CD4-positive, CD25-positive, alpha-beta regulatory T cell (primary cell): ENCODE measurements around the gene ALPK1. TPM values are rescaled to one million over a fixed set of nuclear protein-coding genes. Genes with fewer than 3 reads are reported as not detected.
"Not testable (repeated sequence)": the region's sequence is repeated elsewhere in the genome, so short reads cannot be mapped to it uniquely, and the experiment has no call there.

Source experiments
- ATAC-seq, 2 donors: fragments of 150-1000 bp; cut with Tn5 transposase; one replicate each; pipeline ENCODE4 v1.10.0; 2021; ENCODE audit warnings: low read depth in 2 of 2, moderate number of reproducible peaks in 2 of 2, moderate library complexity in 1 of 2
- DNase-seq, 3 donors: peaks; one replicate each; pipeline versions ENCODE4 v3.0.0 to v3.0.0-alpha.2; 2012 to 2022; ENCODE audit warnings: mixed read lengths in 1 of 3
- H3K27ac ChIP-seq: one replicate; pipeline ENCODE4 v1.7.0; 2013; ENCODE audit warnings: mild to moderate bottlenecking, low read length; ENCODE audit not compliant: insufficient read depth, poor library complexity, severe bottlenecking
- H3K27me3 ChIP-seq: one replicate; pipeline ENCODE4 v1.7.0; 2013; ENCODE audit warnings: low read length; ENCODE audit not compliant: control insufficient read depth, insufficient read depth
- H3K36me3 ChIP-seq: one replicate; pipeline ENCODE4 v1.7.0; 2013; ENCODE audit warnings: mild to moderate bottlenecking, low read length, moderate library complexity; ENCODE audit not compliant: control insufficient read depth, insufficient read depth
- H3K4me1 ChIP-seq: 2 replicates; pipeline ENCODE4 v1.7.0; 2013; ENCODE audit warnings: mild to moderate bottlenecking, low read length; ENCODE audit not compliant: insufficient read depth, control insufficient read depth, poor library complexity, severe bottlenecking
- H3K4me3 ChIP-seq: one replicate; pipeline ENCODE4 v1.7.0; 2013; ENCODE audit warnings: low read depth, mild to moderate bottlenecking, low read length, moderate library complexity
- H3K9me3 ChIP-seq, 2 experiments: 1 replicate in 1 of 2; 2 replicates in 1 of 2; pipeline ENCODE4 v1.7.0; 2013; ENCODE audit warnings: low read length in 2 of 2, mild to moderate bottlenecking in 1 of 2, moderate library complexity in 1 of 2; ENCODE audit not compliant: control insufficient read depth in 2 of 2
- H3K27ac Mint-ChIP-seq, 3 donors: one replicate each; pipeline ENCODE4 v1.8.0; 2020 to 2022; ENCODE audit warnings: mild to moderate bottlenecking in 3 of 3, mixed read lengths in 3 of 3, moderate library complexity in 2 of 3
- H3K27me3 Mint-ChIP-seq: one replicate; pipeline ENCODE4 v1.8.0; 2022; ENCODE audit warnings: mild to moderate bottlenecking, mixed read lengths
- H3K36me3 Mint-ChIP-seq: one replicate; pipeline ENCODE4 v1.8.0; 2020; ENCODE audit warnings: mixed read lengths
- H3K4me1 Mint-ChIP-seq, 4 donors: one replicate each; pipeline ENCODE4 v1.8.0; 2020 to 2022; ENCODE audit warnings: mixed read lengths in 4 of 4, mild to moderate bottlenecking in 1 of 4
- H3K4me3 Mint-ChIP-seq, 4 donors: one replicate each; pipeline ENCODE4 v1.8.0; 2020 to 2022; ENCODE audit warnings: mild to moderate bottlenecking in 4 of 4, mixed read lengths in 4 of 4, moderate library complexity in 3 of 4
- H3K9me3 Mint-ChIP-seq, 7 donors: one replicate each; pipeline ENCODE4 v1.8.0; 2020 to 2022; ENCODE audit warnings: mixed read lengths in 7 of 7, mild to moderate bottlenecking in 3 of 7, moderate library complexity in 2 of 7
- polyA plus RNA-seq, 4 donors: library from polyadenylated mRNA; unstranded; fragments of 300-500 nt; fragmentation: Illumina TruSeq; gene quantifications; one replicate each; pipeline ENCODE4 v1.2.3, GENCODE V29; 2021
- total RNA-seq: library from RNA; stranded (reverse); gene quantifications from one replicate; pipeline ENCODE4 v1.2.3, GENCODE V29; 2022

The ALPK1 gene
- total and polyA plus RNA-seq, 5 donors from 2014 or later: 0.23 to 6.2 (median 1.1) TPM

DNA sequence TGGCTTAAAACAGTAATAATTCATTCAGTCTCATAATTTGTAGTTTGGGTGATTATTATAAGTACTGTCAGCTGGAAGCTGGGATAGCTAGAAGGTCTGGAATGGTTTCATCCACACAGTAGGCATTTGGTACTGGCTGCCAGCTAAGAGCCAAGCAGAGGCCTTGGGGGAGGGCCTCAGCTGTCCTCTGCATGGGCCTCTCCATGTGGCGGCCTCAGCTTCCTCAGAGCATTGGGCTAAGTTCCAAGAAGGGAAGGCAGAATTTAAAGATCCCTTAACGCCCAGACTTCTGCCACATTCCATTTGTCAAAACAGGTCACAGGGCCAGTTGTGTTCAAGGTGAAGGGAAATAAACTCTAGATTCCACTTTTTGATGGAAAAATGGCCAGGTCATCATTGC, 125.5 kb downstream of the ALPK1 start:
- no peak for ATAC-seq
- H3K4me1 ChIP-seq: no peaks in the 10 kb centered on the region
- H3K4me3 Mint-ChIP-seq: no peak overlapping the region
- no peak overlapping the region for H3K27ac ChIP-seq
- DNase-seq: no peak
- H3K36me3 Mint-ChIP-seq: no peaks in the 10 kb centered on the region
- H3K27me3 Mint-ChIP-seq: peaks cover 5% of the 10 kb centered on the region
- H3K9me3 Mint-ChIP-seq: no peaks in the 10 kb centered on the region
- H3K36me3 ChIP-seq: no peaks in the 10 kb centered on the region
- H3K27ac Mint-ChIP-seq: no peak overlapping the region
- H3K4me3 ChIP-seq: no peak overlapping the region
- no peaks in the 10 kb centered on the region for H3K4me1 Mint-ChIP-seq
- no peaks in the 10 kb centered on the region for H3K9me3 ChIP-seq
- no peaks in the 10 kb centered on the region for H3K27me3 ChIP-seq

DNA sequence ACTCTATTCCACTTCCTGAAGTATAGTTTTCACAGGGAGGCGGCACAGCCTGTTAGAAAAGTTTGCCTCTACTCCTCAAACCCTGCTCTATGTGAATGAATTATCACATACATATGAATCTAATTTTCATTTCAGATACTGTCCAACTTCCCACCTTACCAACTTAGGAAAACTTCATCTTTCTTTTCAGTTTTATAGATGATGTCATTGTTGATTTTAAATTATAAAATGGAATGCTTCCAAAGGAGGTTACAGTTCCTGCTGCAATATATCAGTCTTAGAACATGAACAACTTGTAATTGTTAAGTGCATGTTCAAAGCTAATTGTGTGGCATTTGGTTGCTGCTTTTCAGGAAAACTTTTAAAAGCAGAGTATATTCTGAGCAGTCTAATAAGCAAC, 126.4 kb downstream of the ALPK1 start:
- no peak overlapping the region for H3K4me3 Mint-ChIP-seq
- H3K27ac Mint-ChIP-seq: no peak overlapping the region
- Histone ChIP-seq H3K4me3 (no peak overlapping the region), H3K27me3 (no peaks in the 10 kb centered on the region), H3K9me3 (no peaks in the 10 kb centered on the region), H3K27ac (no peak overlapping the region), H3K36me3 (no peaks in the 10 kb centered on the region), H3K4me1 (no peaks in the 10 kb centered on the region)
- peaks cover 5% of the 10 kb centered on the region for H3K27me3 Mint-ChIP-seq
- no peaks in the 10 kb centered on the region for H3K9me3 Mint-ChIP-seq
- DNase-seq: no peak
- H3K4me1 Mint-ChIP-seq: no peaks in the 10 kb centered on the region
- no peak for ATAC-seq
- H3K36me3 Mint-ChIP-seq: no peaks in the 10 kb centered on the region

DNA sequence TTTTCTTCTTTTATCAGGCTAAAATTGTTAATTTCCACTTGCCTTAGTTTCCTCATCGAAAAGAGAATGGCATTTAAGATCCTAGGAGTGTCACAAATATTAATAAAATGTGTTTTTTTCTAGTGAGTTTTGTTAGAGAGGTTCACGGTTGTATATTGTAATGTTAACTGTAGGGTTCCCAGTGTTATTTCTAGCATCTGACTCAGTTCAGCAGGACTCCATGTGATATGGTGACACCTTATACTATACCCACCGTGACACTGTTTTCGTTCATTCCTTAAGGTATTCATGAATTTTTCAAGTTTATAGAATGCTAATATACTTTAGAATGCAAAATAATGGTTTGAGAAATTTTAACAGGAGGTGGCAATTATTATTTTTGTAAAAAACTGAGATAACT, 128.7 kb downstream of the ALPK1 start:
- no peaks in the 10 kb centered on the region for H3K27me3 ChIP-seq
- H3K27ac ChIP-seq: no peak overlapping the region
- Mint-ChIP-seq H3K27ac (no peak overlapping the region), H3K27me3 (peaks cover 8% of the 10 kb centered on the region), H3K36me3 (no peaks in the 10 kb centered on the region), H3K9me3 (no peaks in the 10 kb centered on the region), H3K4me1 (no peaks in the 10 kb centered on the region), H3K4me3 (no peak overlapping the region)
- no peaks in the 10 kb centered on the region for H3K36me3 ChIP-seq
- ATAC-seq (no peak), DNase-seq (no peak)
- no peaks in the 10 kb centered on the region for H3K9me3 ChIP-seq
- H3K4me3 ChIP-seq: no peak overlapping the region
- no peaks in the 10 kb centered on the region for H3K4me1 ChIP-seq

DNA sequence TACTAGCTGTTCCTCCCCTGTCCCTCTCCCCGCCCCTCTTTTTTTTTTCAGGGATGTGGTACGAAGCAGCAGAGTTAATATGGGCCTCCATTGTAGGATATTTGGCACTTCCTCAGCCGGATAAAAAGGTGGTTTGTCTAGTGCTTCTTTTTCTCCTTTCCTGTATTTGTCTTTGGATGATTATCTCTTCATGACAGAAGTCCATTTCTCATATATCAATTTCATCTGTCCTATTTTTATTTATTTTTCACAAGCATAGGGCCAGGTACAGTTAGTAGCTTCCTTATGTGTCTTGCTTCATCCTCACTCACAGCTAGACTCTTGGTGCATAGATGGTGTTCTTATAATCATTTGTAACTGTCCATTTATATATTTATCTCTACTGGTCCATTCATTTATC, 129.2 kb downstream of the ALPK1 start:
- DNase-seq: no peak
- Mint-ChIP-seq H3K27me3 (peaks cover 8% of the 10 kb centered on the region), H3K4me3 (no peak overlapping the region), H3K36me3 (no peaks in the 10 kb centered on the region), H3K27ac (no peak overlapping the region), H3K4me1 (no peaks in the 10 kb centered on the region), H3K9me3 (no peaks in the 10 kb centered on the region)
- H3K9me3 ChIP-seq: no peaks in the 10 kb centered on the region
- no peak overlapping the region for H3K4me3 ChIP-seq
- H3K27ac ChIP-seq: no peak overlapping the region
- no peaks in the 10 kb centered on the region for H3K36me3 ChIP-seq
- no peaks in the 10 kb centered on the region for H3K27me3 ChIP-seq
- no peak for ATAC-seq
- no peaks in the 10 kb centered on the region for H3K4me1 ChIP-seq

DNA sequence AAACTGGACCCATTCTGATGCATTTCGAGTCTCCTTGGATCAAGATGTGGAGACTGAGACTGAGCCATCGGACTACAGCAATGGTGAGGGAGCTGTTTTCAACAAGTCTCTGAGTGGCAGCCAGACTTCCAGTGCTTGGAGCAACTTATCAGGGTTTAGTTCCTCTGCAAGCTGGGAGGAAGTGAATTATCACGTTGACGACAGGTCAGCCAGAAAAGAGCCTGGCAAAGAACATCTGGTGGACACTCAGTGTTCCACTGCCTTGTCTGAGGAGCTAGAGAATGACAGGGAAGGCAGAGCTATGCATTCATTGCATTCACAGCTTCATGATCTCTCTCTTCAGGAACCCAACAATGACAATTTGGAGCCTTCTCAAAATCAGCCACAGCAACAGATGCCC, 134.0 kb downstream of the ALPK1 start:
- Mint-ChIP-seq H3K27ac (no peak overlapping the region), H3K4me3 (no peak overlapping the region), H3K9me3 (peaks cover 0 to 2% (median 0%) of the 10 kb centered on the region in 7 donors), H3K36me3 (no peaks in the 10 kb centered on the region), H3K27me3 (peaks cover 4% of the 10 kb centered on the region), H3K4me1 (no peaks in the 10 kb centered on the region)
- Histone ChIP-seq H3K9me3 (no peaks in the 10 kb centered on the region), H3K4me3 (no peak overlapping the region), H3K27me3 (no peaks in the 10 kb centered on the region), H3K27ac (no peak overlapping the region), H3K4me1 (no peaks in the 10 kb centered on the region), H3K36me3 (no peaks in the 10 kb centered on the region)
- no peak for ATAC-seq
- no peak for DNase-seq

DNA sequence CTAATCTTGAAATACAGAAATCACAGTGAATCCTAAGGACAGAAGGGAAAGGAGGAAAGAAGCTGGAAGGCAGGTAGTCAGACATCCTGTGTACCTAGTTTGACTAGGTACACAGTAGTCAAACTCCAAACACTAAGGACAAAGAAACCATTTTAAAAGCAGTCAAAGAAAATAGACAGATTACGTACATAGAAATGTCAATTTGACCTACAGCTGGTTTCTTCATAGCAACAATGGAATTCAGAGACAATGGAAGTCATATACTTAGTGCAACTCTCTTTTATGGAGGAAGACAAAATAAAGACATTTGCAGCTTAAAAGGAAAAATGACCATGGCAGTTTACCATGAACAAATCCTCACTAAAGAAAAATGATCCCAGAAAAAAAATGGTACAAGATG, 139.8 kb downstream of the ALPK1 start:
- no peaks in the 10 kb centered on the region for H3K9me3 ChIP-seq
- H3K4me1 ChIP-seq: no peaks in the 10 kb centered on the region
- Mint-ChIP-seq H3K4me1 (no peaks in the 10 kb centered on the region), H3K27me3 (peaks cover under 1% of the 10 kb centered on the region), H3K4me3 (no peak overlapping the region), H3K36me3 (no peaks in the 10 kb centered on the region), H3K27ac (no peak overlapping the region), H3K9me3 (peaks cover 0 to 2% (median 0%) of the 10 kb centered on the region in 7 donors)
- no peak overlapping the region for H3K27ac ChIP-seq
- H3K27me3 ChIP-seq: no peaks in the 10 kb centered on the region
- no peak for ATAC-seq
- no peaks in the 10 kb centered on the region for H3K36me3 ChIP-seq
- H3K4me3 ChIP-seq: no peak overlapping the region
- no peak for DNase-seq

DNA sequence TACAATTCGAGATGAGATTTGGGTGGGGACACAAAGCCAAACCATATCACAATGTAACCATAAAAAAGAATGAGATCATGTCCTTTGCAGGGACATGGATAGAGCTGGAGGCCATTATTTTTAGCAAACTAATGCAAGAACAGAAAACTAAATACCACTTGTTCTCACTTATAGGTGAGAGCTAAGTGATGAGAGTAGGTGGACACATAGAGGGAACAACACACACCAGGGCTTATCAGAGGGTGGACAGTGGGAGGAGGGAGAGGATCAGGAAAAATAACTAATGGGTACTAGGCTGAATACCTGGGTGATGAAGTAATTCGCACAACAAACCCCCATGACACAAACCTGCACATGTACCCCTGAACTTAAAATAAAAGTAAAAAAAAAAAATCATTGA, 145.1 kb downstream of the ALPK1 start:
- H3K4me1 Mint-ChIP-seq, H3K27me3 ChIP-seq, H3K4me3 ChIP-seq, H3K36me3 ChIP-seq, H3K27me3 Mint-ChIP-seq, DNase-seq, H3K4me1 ChIP-seq, ATAC-seq, H3K9me3 ChIP-seq, H3K4me3 Mint-ChIP-seq, H3K27ac Mint-ChIP-seq, H3K36me3 Mint-ChIP-seq, H3K27ac ChIP-seq: not testable (repeated sequence)
- H3K9me3 Mint-ChIP-seq: peaks cover 0 to 19% (median 4%) of the 10 kb centered on the region in 7 donors

DNA sequence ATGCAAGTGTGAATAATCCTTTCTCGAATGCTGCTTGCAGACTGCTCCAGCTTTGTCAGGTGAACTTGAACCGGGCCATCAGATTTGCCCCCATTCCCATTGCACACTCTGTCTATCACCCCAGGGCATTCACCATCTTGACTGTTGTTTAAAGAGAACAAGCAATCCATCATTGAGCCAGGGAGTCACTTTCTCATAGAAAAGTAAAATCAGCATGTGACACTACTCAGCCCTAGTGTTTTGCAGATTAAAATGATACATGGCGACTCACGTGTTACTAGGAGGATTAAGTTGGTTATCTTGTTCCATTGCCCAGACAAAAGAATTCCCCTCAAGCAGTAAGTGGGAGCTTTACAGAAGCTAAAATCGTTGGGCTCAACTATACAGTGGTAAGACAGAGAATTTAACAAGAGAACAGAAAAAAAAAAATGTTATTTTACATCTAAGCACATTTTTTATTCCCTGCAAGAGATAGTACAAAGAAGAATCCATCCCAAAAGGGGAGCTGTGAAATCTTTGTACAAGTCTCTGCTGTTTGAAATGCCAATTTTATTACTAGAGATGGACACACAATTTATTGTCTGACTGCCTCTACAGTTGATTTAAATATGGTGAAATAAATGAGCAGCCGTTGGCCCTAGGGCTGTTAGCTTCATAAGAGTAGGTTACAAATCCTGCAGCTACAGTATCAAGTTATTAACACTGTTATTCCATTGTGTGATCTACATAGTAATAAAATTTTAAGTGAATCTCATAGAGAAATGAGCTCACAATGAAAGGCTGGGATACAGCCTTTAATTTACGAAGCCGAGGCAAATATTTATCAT, 151.3 kb downstream of the ALPK1 start:
- peaks cover 3% of the 10 kb centered on the region for H3K36me3 Mint-ChIP-seq
- H3K27me3 Mint-ChIP-seq: no peaks in the 10 kb centered on the region
- no peak for ATAC-seq
- no peak overlapping the region for H3K4me3 Mint-ChIP-seq
- H3K9me3 Mint-ChIP-seq: peaks cover 0 to 15% (median 4%) of the 10 kb centered on the region in 7 donors
- H3K9me3 ChIP-seq: peaks cover 0 to 3% of the 10 kb centered on the region in 2 experiments
- H3K4me1 Mint-ChIP-seq: no peaks in the 10 kb centered on the region
- H3K27me3 ChIP-seq: peaks cover 3% of the 10 kb centered on the region
- H3K4me1 ChIP-seq: no peaks in the 10 kb centered on the region
- no peaks in the 10 kb centered on the region for H3K36me3 ChIP-seq
- no peak overlapping the region for H3K27ac Mint-ChIP-seq
- no peak overlapping the region for H3K4me3 ChIP-seq
- DNase-seq: no peak
- H3K27ac ChIP-seq: no peak overlapping the region
